HG02610 (cell line): ENCODE measurements around the gene THEM4.
"Not testable (repeated sequence)": the region's sequence is repeated elsewhere in the genome, so short reads cannot be mapped to it uniquely, and the experiment has no call there.

Experiments
- ATAC-seq: cut with Tn5 transposase; IDR thresholded peaks from one replicate; pipeline ENCODE4 v1.9.1; 2021; ENCODE audit warnings: mild to moderate bottlenecking, moderate library complexity; ENCODE audit not compliant: unreplicated experiment

Gene THEM4

DNA sequence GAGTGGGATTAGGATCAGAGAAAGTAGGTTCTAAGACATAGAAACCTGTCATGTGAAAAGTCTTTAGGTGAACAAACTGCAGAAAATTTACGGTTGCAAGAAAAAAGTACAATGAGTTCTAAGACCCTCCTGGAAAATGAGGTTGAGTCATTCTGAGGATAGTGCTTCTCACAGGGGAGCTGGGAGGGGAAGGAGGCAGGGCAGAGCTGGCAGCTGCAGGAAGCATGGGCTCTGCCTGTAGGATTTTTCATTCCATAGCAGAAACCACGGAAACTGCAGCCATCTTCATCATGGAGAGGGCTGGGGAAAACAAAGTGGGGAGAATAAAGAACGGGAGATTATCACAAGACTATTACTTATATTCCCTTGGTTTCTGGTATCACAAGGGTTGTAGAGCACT lies 25.8 kb upstream of the THEM4 start:
- no peak for ATAC-seq

DNA sequence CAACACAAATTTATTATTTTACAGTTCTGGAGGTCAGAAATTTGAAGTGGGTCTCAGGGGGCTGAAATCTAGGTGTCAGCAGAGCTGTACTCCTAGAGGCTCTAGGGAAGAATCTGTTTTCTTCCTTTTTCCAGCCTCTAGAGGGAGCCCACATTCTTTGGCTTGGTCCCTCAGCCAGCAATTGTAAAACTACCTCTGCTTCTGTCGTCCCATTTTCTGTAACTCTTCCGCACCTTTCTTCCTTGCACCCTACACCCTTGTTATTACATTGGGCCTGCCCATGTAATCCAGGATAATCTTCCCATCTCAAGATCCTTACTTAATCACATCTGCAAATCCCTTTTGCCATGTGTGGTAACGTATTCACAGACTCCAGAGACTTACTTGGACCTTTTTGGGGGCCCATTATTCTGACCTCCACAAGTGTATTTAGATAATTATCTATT lies 24.8 kb upstream of the THEM4 start:
- no peak for ATAC-seq

DNA sequence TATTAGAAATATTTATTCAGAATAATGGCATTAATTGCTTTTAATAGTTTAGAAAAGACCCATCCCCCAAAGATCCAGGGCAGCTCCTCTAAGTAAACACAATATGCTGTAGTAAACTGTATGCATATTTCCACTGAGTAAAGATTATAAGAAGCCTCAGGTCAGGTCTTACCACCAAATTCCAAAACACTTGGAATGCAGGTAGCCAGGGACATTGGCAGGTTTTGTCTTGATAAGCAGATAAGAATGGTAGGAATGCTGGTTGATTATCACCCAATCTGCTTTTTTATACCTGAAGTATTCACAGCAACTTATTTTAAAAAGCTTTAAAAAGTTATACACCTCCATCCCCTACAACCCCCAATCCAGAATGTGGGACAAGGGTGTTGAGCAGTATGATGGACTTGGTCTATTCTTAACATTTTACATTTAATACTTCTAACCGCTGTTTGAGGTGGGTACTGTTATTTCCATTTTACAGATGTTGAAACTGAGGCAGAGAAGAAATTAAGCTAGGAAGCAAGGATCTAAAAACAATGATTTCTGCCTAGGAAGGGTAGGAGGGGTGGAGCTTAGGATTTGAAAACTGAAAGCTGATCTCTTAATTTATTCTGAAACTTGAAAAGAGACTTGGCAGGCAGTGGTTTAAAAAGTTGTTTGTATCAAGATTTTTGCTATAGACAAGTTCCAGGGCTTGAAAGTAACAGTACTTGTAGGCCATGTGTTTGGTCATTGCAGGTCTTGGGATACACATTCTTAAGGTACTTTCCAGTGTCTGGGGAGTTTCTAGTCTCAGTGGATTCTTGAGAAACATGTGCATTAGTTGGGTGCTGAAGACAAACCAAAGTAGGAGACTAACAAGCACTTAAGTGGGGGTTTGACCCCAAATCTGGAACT lies 15.6 kb upstream of the THEM4 start:
- ATAC-seq = no peak

- no peak for ATAC-seq
These were observed 14.1 kb upstream of the THEM4 start for GRCh38 chr1:151923422-151923821.

DNA sequence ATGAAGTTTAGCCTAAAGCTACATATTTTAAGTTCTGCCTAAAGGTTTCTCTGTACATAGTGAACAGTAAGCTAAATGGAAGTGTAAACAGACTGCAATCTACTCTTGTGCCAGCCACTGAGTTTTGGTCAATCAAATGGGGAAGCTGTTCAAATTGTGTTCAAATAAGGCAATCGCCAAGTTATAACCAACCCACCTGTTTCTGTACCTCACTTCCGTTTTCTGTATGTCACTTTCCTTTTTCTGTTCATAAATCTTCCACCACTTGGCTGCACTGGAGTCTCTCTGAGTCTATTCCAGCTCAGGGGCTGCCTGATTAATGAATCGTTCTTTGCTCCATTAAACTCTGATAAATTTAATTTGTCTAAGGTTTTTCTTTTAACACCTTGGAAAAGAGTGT lies 10.8 kb upstream of the THEM4 start:
- ATAC-seq = no peak

DNA sequence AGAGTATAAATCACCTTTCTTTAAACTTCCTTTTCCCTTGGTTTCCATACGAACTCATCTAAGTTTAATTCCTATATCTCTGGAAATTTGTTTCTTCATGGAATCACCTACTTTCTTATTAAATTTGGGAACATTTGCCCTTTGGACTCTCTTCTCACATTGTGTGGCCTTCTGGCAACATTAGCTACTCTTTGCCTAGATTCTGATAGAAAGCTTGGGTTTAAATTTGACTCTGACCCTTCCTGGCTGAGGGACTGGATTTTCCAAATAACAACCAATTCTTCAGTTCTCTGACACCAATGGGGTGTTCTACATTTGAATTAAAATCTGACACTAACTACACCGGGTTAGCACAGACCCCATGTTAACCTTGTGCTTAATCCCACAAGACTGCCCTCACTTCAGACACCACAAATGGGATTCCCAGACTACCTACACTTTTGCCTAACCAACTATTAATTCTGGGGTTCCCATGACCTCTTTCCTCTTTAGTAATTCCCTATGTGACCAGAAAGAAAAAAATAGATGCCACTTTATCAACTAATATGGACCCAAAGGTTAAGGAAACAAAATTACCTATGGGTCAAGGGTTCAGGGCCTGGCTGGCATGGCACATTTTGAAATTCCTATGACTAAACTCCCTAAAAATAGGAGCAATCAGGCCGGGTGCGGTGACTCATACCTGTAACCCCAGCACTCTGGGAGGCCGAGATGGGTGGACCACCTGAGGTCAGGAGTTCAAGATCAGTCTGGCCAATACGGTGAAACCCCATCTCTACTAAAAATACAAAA lies 9.7 kb upstream of the THEM4 start:
- ATAC-seq = no peak

DNA sequence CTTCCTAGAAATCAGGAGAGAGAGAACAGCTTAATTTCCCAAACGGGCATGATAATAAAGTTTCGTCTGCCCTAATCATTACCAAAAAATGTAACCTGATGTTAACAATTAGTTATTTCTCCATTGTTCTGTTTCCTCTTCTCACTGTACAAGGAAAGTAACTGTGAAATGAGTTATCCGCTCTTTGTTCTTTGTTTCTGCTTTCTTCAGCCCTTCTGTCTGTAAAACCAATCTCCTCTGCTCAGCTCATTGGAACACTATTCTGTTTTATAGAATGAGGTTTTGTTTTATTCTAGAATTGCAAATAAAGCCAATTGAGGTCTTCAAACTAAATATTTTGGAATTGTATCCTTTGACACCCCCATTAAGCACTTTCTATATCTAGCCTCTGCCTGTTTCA lies 8.8 kb upstream of the THEM4 start:
- no peak for ATAC-seq

DNA sequence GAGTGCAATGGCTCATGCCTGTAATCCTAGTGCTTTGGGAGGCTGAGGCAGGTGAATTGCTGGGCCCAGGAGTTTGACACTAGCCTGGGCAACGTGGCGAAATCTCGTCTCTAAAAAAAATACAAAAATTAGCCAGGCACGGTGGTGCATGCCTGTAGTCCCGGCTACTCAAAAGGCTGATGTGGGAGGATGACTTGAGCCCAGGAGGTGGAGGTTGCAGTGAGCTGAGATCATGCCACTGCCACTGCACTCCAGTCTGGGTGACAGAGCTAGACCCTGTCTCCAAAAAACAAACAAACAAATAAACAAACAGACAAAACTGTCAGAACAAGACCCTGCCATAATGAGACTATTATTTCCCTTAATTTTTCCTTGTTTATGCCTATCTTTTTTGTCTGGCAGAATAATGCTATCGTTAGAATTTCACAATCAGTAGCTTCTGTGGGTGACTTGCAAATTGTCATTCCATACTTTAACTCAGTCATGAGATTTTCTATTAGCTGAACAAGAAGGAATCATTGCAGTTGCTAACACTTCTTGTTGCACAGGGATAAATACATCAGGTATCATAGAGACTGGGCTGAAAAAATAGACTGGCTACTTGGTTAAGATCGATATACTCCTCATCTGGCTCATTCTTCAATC lies 7.5 kb upstream of the THEM4 start:
- ATAC-seq = no peak

DNA sequence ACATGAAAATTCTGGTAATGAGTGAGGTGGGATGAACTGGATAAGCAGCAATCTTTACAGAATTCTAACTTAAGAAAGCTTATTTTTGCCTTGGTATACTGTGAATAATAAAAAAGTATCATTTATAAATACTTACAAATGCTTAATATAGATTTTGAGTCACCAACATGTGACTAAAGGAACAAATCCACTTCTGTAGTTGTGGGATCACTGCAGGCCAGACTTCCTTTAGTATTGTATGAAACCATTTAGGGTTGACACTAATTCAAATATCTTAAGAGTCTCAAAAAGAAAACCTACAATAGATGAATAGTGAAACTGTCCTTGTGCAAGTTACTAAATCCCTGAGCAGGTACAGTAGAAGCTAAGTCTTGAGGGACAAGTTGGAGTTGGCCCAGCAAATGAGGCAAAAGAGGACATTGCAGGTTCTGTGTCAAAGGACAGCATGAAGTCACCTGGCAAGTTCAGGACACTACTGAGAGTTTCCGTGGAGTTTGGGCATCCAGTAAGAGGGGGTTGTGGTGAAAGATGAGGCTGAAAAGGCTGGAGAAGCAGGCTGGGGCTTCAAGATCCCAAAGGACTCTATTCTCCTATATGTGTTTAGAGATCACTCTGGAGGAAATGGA lies 5.9 kb upstream of the THEM4 start:
- ATAC-seq = no peak

GRCh38 chr1:151914076-151914475 lies 4.8 kb upstream of the THEM4 start:
- no peak for ATAC-seq

- ATAC-seq = no peak
These were observed 3.7 kb upstream of the THEM4 start for GRCh38 chr1:151912973-151913372.

DNA sequence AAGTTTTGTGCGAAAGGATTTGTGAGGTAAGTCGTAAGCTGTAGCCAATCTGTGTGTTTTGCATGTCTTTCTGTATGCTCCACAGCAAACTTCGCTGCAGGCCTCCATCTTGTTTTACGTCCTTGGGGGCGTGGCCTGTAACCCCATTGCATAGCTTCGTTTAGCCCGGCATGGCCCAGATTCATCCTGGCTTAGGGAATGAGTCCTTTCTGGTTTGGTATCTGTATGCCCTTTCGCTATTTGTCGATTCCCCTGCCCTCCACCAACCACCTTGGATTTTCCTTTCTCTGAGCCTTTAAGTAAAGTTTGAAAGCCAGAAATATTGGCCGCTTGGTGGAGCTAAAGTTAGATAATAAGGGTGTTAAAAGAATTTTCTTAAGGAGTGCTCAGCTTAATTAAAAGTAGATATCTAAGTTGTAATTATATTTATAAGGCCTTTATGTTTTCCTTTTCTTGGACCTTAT lies 1.1 kb downstream of the THEM4 start:
- no peak for ATAC-seq

- ATAC-seq = no peak
These were observed 1.8 kb downstream of the THEM4 start for GRCh38 chr1:151907363-151908139.

DNA sequence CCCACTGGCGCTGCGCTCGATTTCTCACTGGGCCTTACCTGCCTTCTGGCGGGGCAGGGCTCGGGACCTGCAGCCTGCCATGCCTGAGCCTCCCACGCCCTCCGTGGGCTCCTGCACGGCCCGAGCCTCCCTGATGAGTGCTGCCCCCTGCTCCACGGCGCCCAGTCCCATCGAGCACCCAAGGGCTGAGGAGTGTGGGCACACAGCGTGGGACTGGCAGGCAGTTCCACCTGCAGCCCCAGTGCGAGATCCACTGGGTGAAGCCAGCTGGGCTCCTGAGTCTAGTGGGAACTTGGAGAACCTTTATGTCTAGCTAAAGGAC lies 3.0 kb downstream of the THEM4 start:
- ATAC-seq = not testable (repeated sequence)

GRCh38 chr1:151905443-151906323 lies 3.6 kb downstream of the THEM4 start:
- not testable (repeated sequence) for ATAC-seq

DNA sequence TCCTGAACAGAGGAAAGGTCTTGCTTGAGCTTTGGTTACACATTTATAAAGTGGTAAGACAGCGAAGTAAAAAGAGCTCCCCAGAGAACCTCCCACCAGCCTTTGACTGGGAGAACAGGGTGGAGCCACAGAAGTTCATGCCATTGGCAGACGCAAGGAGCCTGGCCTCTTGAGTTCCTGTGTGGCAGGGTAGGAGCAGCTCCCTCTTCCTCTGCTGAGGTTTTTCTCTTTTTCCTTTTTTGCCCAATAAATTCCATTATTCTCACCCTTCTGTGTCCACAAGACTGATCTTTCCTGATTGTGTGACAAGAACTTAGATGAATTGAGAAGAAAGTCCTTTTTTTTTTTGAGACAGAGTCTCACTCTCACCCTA lies 4.3 kb downstream of the THEM4 start:
- no peak for ATAC-seq

DNA sequence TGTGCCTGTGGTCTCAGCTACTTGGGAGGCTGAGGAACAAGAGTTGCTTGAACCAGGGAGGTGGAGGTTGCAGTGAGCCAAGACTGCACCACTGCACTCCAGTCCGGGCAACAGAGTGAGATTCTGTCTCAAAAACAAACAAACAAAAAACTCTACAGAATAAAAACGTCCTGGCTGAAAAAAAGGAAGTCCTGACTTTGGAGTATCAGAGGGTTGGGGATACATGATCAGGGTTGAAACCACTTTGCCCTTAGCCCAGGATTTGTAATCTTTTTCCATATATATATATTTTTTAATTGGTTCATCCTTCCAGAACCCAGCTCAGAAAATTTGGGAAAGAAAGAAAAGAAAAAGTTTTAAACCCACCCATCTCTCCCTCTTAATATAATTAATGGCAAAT lies 6.5 kb downstream of the THEM4 start:
- ATAC-seq = no peak

DNA sequence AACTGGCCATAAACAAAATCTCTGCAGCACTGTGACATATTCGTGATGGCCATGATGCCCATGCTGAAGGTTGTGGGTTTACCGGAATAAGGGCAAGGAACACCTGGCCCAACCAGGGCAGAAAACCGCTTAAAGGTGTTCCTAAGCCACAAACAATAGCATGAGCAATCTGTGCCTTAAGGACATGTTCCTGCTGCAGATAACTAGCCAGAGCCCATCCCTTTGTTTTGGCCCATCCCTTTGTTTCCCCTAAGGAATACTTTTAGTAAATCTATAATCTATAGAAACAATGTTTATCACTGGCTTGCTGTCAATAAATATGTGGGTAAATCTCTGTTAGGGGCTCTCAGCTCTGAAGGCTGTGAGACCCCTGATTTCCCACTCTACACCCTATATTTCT lies 8.5 kb downstream of the THEM4 start:
- not testable (repeated sequence) for ATAC-seq

GRCh38 chr1:151898519-151898991 lies 10.8 kb downstream of the THEM4 start:
- no peak for ATAC-seq
